GM23248 (cell line): Measurements from ENCODE around the gene DVL3. TPM values are rescaled to one million over a fixed set of nuclear protein-coding genes. Genes with fewer than 3 reads are reported as not detected.

Source experiments
- DNase-seq: peaks from one replicate; pipeline ENCODE4 v3.0.0-alpha.2; 2015
- H2AFZ ChIP-seq: fragments of 200-600 bp; sonication (generic); 2 replicates; pipeline ENCODE4 v1.6.1; 2016; ENCODE audit warnings: antibody characterized with exemption
- H3F3A ChIP-seq: fragments of 200-600 bp; sonication (generic); 2 replicates; pipeline ENCODE4 v1.6.1; 2016; ENCODE audit warnings: mild to moderate bottlenecking, antibody characterized with exemption, mixed run types; ENCODE audit not compliant: insufficient read depth
- H3K27ac ChIP-seq: fragments of 200-600 bp; sonication (generic); 2 replicates; pipeline ENCODE4 v1.5.1; 2016; ENCODE audit warnings: mild to moderate bottlenecking
- H3K27me3 ChIP-seq: fragments of 200-600 bp; sonication (generic); replicated peaks from 2 replicates; pipeline ENCODE4 v1.6.1; 2016; ENCODE audit warnings: mild to moderate bottlenecking; ENCODE audit not compliant: insufficient read depth
- H3K36me3 ChIP-seq: fragments of 200-600 bp; sonication (generic); 2 replicates; pipeline ENCODE4 v1.6.1; 2016; ENCODE audit warnings: low read depth, mild to moderate bottlenecking
- H3K4me1 ChIP-seq: fragments of 200-600 bp; sonication (generic); 2 replicates; pipeline ENCODE4 v1.6.1; 2016; ENCODE audit warnings: mild to moderate bottlenecking; ENCODE audit not compliant: insufficient read depth
- H3K4me2 ChIP-seq: fragments of 200-600 bp; sonication (generic); one replicate; pipeline ENCODE4 v1.6.1; 2016; ENCODE audit warnings: mild to moderate bottlenecking; ENCODE audit not compliant: unreplicated experiment
- H3K4me3 ChIP-seq: fragments of 200-600 bp; sonication (generic); 2 replicates; pipeline ENCODE4 v1.5.1; 2016; ENCODE audit warnings: mild to moderate bottlenecking
- H3K79me2 ChIP-seq: fragments of 200-600 bp; sonication (generic); 2 replicates; pipeline ENCODE4 v1.6.1; 2016; ENCODE audit warnings: mild to moderate bottlenecking; ENCODE audit not compliant: insufficient read depth
- H3K9ac ChIP-seq: fragments of 200-600 bp; sonication (generic); 2 replicates; pipeline ENCODE4 v1.6.1; 2016; ENCODE audit warnings: mild to moderate bottlenecking
- H3K9me2 ChIP-seq: fragments of 200-600 bp; sonication (generic); 2 replicates; pipeline ENCODE4 v1.6.1; 2016; ENCODE audit warnings: mixed run types, mild to moderate bottlenecking, moderate library complexity; ENCODE audit not compliant: insufficient read depth
- H3K9me3 ChIP-seq: fragments of 200-600 bp; sonication (generic); one replicate; pipeline ENCODE4 v1.6.1; 2017; ENCODE audit warnings: low read depth
- H4K20me1 ChIP-seq: fragments of 200-600 bp; sonication (generic); 2 replicates; pipeline ENCODE4 v1.6.0; 2016; ENCODE audit not compliant: insufficient read depth
- EZH2 ChIP-seq: fragments of 200-600 bp; sonication (generic); IDR thresholded peaks from 2 replicates; pipeline ENCODE4 v1.6.1; 2018; ENCODE audit warnings: antibody characterized with exemption, mild to moderate bottlenecking; ENCODE audit not compliant: insufficient read depth, poor library complexity, severe bottlenecking
- EZH2phosphoT487 ChIP-seq: fragments of 200-600 bp; sonication (generic); IDR thresholded peaks from 2 replicates; pipeline ENCODE4 v1.6.1; 2018; ENCODE audit warnings: antibody characterized with exemption, moderate library complexity, mild to moderate bottlenecking, low read depth; ENCODE audit not compliant: insufficient read depth
- WGBS, 2 experiments: methylation state at CpG; one replicate each; pipeline ENCODE4 v1.1.6; 2015 to 2017; ENCODE audit warnings: low lambda C conversion rate in 2 of 2, low coverage in 1 of 2; ENCODE audit errors: missing lambda C conversion rate in 2 of 2; 5-methylcytosine and 5-hydroxymethylcytosine counted together
- in situ Hi-C: fragments of 300-500 bp; cut with MboI; formaldehyde crosslinking; loops from 2 replicates; pipeline ENCODE4 v1.15.0; 2020
- polyA plus RNA-seq: library from polyadenylated mRNA; unstranded; fragments of >200 nt; fragmentation: Nextera tagmentation; extraction: Ambion mirVana; gene quantifications from 2 replicates; pipeline ENCODE4 v1.2.1, GENCODE V29; 2016
- total RNA-seq: library from RNA; depleted of rRNA; stranded (reverse); fragments of >200 nt; shearing (Covaris generic); gene quantifications from 2 replicates; pipeline ENCODE4 v1.2.3, GENCODE V29; 2014; rRNA removed

The DVL3 gene
- total and polyA plus RNA-seq, 2 experiments from 2014 or later = 31.1 to 66.9 TPM

- no peak for TF ChIP-seq EZH2phosphoT487
- no peak for TF ChIP-seq EZH2
- H3K4me1 ChIP-seq = no peaks in the 10 kb centered on the region
- H3K9me2 ChIP-seq = no peaks in the 10 kb centered on the region
- no peaks in the 10 kb centered on the region for H4K20me1 ChIP-seq
- H3K9me3 ChIP-seq = no peaks in the 10 kb centered on the region
- no peak overlapping the region for H2AFZ ChIP-seq
- no peak for DNase-seq
- in situ Hi-C loops = no loop called here
- H3K36me3 ChIP-seq = no peaks in the 10 kb centered on the region
- H3K9ac ChIP-seq = no peak overlapping the region
- 28 to 31% methylated on average over 4 of the region's 4 CpGs for WGBS, 2 experiments
- no peaks in the 10 kb centered on the region for H3K27me3 ChIP-seq
- no peak overlapping the region for H3K27ac ChIP-seq
- H3K79me2 ChIP-seq = no peaks in the 10 kb centered on the region
- H3K4me3 ChIP-seq = no peak overlapping the region
- no peak overlapping the region for H3K4me2 ChIP-seq
- H3F3A ChIP-seq = no peaks in the 10 kb centered on the region
These were observed 63.6 kb downstream of the DVL3 start for GRCh38 chr3:184218814-184219213.

- no peak overlapping the region for H3K9ac ChIP-seq
These were observed 67.3 kb downstream of the DVL3 start for GRCh38 chr3:184222521-184222920.

More at GRCh38 chr3:184222521-184222920, 67.3 kb downstream of the DVL3 start:
- H2AFZ ChIP-seq = no peak overlapping the region
- WGBS, 2 experiments = 72 to 77% methylated on average over 3 of the region's 3 CpGs
- H3F3A ChIP-seq = no peaks in the 10 kb centered on the region
- H3K9me3 ChIP-seq = no peaks in the 10 kb centered on the region
- in situ Hi-C loops = no loop called here
- H3K27ac ChIP-seq = no peak overlapping the region
- TF ChIP-seq EZH2 = no peak
- TF ChIP-seq EZH2phosphoT487 = no peak
- no peak overlapping the region for H3K4me3 ChIP-seq
- H4K20me1 ChIP-seq = no peaks in the 10 kb centered on the region
- no peaks in the 10 kb centered on the region for H3K79me2 ChIP-seq
- H3K27me3 ChIP-seq = peaks cover 13% of the 10 kb centered on the region
- H3K9me2 ChIP-seq = no peaks in the 10 kb centered on the region
- H3K4me2 ChIP-seq = no peak overlapping the region
- H3K36me3 ChIP-seq = no peaks in the 10 kb centered on the region
- no peaks in the 10 kb centered on the region for H3K4me1 ChIP-seq
- DNase-seq = no peak

Other genes starting within 250 kb of the DVL3 start
- gene ABCC5, start 137.5 kb upstream of the DVL3 start, total RNA-seq = 14.0 and 14.7 TPM in 2 replicates
- gene ABCC5, start 137.5 kb upstream of the DVL3 start, polyA plus RNA-seq = 16.1 and 17.1 TPM in 2 replicates
- not detected in 2 replicates for gene HTR3D, start 123.6 kb upstream of the DVL3 start, total RNA-seq
- not detected in 2 replicates for gene HTR3D, start 123.6 kb upstream of the DVL3 start, polyA plus RNA-seq
- not detected in 2 replicates for gene HTR3C, start 102.3 kb upstream of the DVL3 start, total RNA-seq
- not detected in 2 replicates for gene HTR3C, start 102.3 kb upstream of the DVL3 start, polyA plus RNA-seq
- not detected in 2 replicates for gene HTR3E, start 58.3 kb upstream of the DVL3 start, total RNA-seq
- gene HTR3E, start 58.3 kb upstream of the DVL3 start, polyA plus RNA-seq = not detected in 2 replicates
- gene EIF2B5, start 20.0 kb upstream of the DVL3 start, total RNA-seq = 27.8 and 55.5 TPM in 2 replicates
- 28.3 and 31.2 TPM in 2 replicates for gene EIF2B5, start 20.0 kb upstream of the DVL3 start, polyA plus RNA-seq
- gene AP2M1, start 19.5 kb downstream of the DVL3 start, total RNA-seq = 889 and 951 TPM in 2 replicates
- gene AP2M1, start 19.5 kb downstream of the DVL3 start, polyA plus RNA-seq = 1,073 and 1,100 TPM in 2 replicates
- 47.8 and 56.5 TPM in 2 replicates for gene ABCF3, start 30.8 kb downstream of the DVL3 start, total RNA-seq
- 58.6 and 59.1 TPM in 2 replicates for gene ABCF3, start 30.8 kb downstream of the DVL3 start, polyA plus RNA-seq
- gene VWA5B2, start 74.2 kb downstream of the DVL3 start, total RNA-seq = not detected in 2 replicates
- not detected in 2 replicates for gene VWA5B2, start 74.2 kb downstream of the DVL3 start, polyA plus RNA-seq
- 52.7 and 66.1 TPM in 2 replicates for gene ALG3, start 93.6 kb downstream of the DVL3 start, total RNA-seq
- gene ALG3, start 93.6 kb downstream of the DVL3 start, polyA plus RNA-seq = 94.2 and 94.7 TPM in 2 replicates
- 4.0 and 7.2 TPM in 2 replicates for gene EEF1AKMT4, start 94.3 kb downstream of the DVL3 start, total RNA-seq
- gene EEF1AKMT4, start 94.3 kb downstream of the DVL3 start, polyA plus RNA-seq = 5.3 and 6.1 TPM in 2 replicates
- 0.11 TPM in 1 of 2 replicates, not detected in the other for gene CAMK2N2, start 106.2 kb downstream of the DVL3 start, total RNA-seq
- 0.14 TPM in 1 of 2 replicates, not detected in the other for gene CAMK2N2, start 106.2 kb downstream of the DVL3 start, polyA plus RNA-seq
- not detected in 2 replicates for gene ECE2, start 120.6 kb downstream of the DVL3 start, total RNA-seq
- gene ECE2, start 120.6 kb downstream of the DVL3 start, polyA plus RNA-seq = not detected in 2 replicates
- gene PSMD2, start 143.9 kb downstream of the DVL3 start, total RNA-seq = 596 and 602 TPM in 2 replicates
- gene PSMD2, start 143.9 kb downstream of the DVL3 start, polyA plus RNA-seq = 513 and 518 TPM in 2 replicates
- 366 and 370 TPM in 2 replicates for gene EIF4G1, start 159.2 kb downstream of the DVL3 start, total RNA-seq
- 183 and 184 TPM in 2 replicates for gene EIF4G1, start 159.2 kb downstream of the DVL3 start, polyA plus RNA-seq
- gene FAM131A, start 182.2 kb downstream of the DVL3 start, total RNA-seq = 24.5 and 44.9 TPM in 2 replicates
- 5.6 and 7.0 TPM in 2 replicates for gene FAM131A, start 182.2 kb downstream of the DVL3 start, polyA plus RNA-seq
- gene CLCN2, start 206.2 kb downstream of the DVL3 start, total RNA-seq = 1.2 and 1.8 TPM in 2 replicates
- gene CLCN2, start 206.2 kb downstream of the DVL3 start, polyA plus RNA-seq = 1.3 and 1.5 TPM in 2 replicates
- 73.0 and 81.2 TPM in 2 replicates for gene POLR2H, start 206.3 kb downstream of the DVL3 start, total RNA-seq
- 66.3 and 69.7 TPM in 2 replicates for gene POLR2H, start 206.3 kb downstream of the DVL3 start, polyA plus RNA-seq
- not detected in 2 replicates for gene THPO, start 222.8 kb downstream of the DVL3 start, total RNA-seq
- not detected in 2 replicates for gene THPO, start 222.8 kb downstream of the DVL3 start, polyA plus RNA-seq
- gene CHRD, start 224.7 kb downstream of the DVL3 start, total RNA-seq = 0.22 and 0.25 TPM in 2 replicates
- gene CHRD, start 224.7 kb downstream of the DVL3 start, polyA plus RNA-seq = 0.13 and 0.15 TPM in 2 replicates